Activated CD4-positive, alpha-beta T cell treated with anti-CD3 and anti-CD28 coated beads, Interleukin-2, amount 50 U/mL, for 16 hours (primary cell): Measurements from ENCODE around the gene LGR5.

Experiments used
- DNase-seq: peaks from one replicate; pipeline ENCODE4 v3.0.0-alpha.2; 2020

LGR5 gene

GRCh38 chr12:71601546-71601945 lies 161.9 kb downstream of the LGR5 start:
- no peak for DNase-seq

DNA sequence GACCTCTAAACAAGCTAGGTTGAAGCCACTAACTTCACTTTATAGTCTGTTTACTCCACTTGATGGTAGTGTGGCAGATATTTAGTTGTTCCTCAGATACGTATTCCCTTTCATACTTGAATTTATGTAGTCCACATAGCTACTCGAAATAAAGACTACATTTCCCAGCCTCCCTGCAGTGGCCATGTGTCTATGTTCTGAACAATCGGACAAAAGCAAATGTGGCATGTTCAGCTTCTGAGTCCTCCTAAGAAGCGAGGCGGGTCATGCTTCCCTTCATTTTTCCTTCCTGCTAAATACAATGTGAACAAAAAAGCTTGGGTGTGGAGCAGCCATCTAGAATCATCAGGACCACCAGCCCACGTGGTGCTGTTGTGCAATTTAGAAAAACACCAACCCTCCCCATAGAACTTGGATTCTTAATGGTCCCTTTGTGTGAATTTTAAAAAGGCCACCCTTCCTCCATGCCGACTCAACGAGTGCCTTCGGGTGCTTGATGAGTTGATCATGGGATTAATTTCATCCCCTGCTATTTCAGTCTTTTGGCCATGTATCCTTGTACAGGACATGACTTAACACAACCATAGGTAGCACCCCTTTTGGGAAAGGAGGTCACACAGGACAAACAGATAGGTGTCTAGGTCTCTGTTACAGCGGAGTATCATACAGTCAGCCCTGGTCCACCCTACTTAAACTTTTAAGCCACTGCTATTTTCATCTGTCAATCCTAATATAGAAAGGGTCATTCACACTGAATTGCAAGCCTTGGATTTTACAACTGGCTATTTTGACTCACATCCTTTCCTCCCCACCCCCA lies 163.4 kb downstream of the LGR5 start:
- no peak for DNase-seq

- DNase-seq: no peak
These were observed 165.4 kb downstream of the LGR5 start for GRCh38 chr12:71605039-71605438.

DNA sequence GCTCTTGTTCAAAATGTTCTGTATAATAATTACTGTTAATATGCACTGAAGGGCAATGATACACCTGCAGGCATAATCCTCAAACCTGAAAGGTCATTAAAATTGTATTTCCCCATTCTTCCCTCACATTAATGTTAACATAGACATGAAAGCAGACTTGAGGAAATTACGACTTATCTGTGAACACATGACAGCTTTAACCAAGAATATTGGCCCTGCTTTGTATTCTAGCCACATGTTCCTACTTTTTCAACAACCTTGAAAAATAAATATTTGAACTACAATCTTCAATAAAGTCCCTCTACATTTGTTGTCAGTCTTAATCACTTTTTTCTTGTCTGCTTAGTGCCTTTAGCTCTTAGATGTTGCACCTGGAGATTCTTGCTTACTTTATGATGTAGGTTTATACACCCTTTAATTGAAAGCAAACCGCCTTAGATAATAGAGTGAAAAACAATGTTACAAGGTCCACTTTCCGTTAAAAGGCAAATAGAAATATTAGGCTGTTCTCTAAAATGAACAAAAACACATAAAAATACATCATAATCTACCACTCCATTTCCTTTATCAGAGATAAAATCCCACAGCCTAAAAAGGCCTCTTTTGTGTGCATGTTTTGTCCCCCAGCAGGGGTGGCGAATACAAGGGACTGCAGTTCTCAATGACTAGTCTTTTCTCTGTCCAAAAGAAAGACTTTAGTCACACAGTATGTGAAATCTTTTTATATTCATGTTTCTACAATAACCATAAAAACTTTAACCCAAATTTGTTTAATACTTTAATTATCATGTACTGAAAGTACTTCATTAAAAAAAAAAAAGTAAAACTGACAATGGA lies 168.1 kb downstream of the LGR5 start:
- DNase-seq: no peak

GRCh38 chr12:71610031-71610795 lies 170.6 kb downstream of the LGR5 start:
- DNase-seq: no peak

DNA sequence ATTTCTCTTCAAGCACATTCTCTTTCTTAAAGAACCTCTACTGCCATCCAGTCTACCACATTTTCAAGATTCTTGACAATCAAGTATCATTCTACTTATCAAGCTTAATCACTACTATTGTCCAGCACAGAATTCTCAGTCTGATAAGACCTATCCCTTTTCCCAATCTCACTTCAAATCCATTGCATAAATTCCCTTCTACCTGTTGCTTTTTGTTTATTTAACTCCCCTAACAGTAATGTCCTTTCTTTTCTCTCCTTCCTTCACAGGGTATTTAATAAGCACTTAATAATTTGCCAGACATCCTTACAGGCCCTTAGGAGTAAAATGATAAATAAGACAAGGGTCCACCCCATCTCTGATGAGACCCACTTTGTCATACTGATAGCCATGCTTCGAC lies 182.3 kb downstream of the LGR5 start:
- DNase-seq: no peak

GRCh38 chr12:71625476-71625875 lies 185.9 kb downstream of the LGR5 start:
- DNase-seq: no peak

- no peak for DNase-seq
These were observed 186.5 kb downstream of the LGR5 start for GRCh38 chr12:71626098-71626497.

DNA sequence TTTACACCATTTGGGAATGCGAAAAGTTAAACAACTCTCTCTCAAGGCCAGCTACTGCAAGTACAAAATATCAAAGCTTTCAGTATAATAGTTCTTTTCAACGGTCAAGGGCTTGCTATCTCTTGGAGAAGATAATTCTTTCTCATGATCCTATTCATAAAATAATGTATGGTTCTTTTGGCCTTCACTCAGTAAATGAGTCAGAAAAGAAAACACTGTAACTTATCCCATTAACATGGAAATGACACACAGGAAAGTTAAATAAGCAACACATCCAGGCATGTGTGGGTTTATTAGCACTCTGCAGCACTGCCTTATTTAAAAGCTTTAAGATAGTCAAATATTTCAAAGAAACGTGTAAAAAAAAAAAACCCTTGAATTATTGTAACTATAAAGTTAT lies 187.2 kb downstream of the LGR5 start:
- no peak for DNase-seq

- no peak for DNase-seq
These were observed 187.9 kb downstream of the LGR5 start for GRCh38 chr12:71627438-71628002.
